GM08714 (cell line): ENCODE measurements around the gene ARHGAP22.

Experiments used
- H3K4me3 ChIP-seq: fragments of 200-500 bp; sonication (Bioruptor generic); 2 replicates; pipeline ENCODE4 v1.5.1; 2014; ENCODE audit warnings: mild to moderate bottlenecking, low read length, inconsistent platforms
- ZNF274 ChIP-seq: IDR thresholded peaks from 2 replicates; pipeline ENCODE4 v1.6.1; 2012; ENCODE audit warnings: mild to moderate bottlenecking, low read depth, low read length

Gene ARHGAP22

GRCh38 chr10:48418189-48418788, 186.6 kb downstream of the ARHGAP22 start:
- H3K4me3 ChIP-seq = no peak overlapping the region
- TF ChIP-seq ZNF274 = no peak

GRCh38 chr10:48417374-48417773, 187.5 kb downstream of the ARHGAP22 start:
- TF ChIP-seq ZNF274 = no peak

GRCh38 chr10:48416584-48417232, 188.2 kb downstream of the ARHGAP22 start:
- TF ChIP-seq ZNF274 = no peak
- H3K4me3 ChIP-seq = no peak overlapping the region

More at GRCh38 chr10:48417374-48417773, 187.5 kb downstream of the ARHGAP22 start:
- no peak overlapping the region for H3K4me3 ChIP-seq

DNA sequence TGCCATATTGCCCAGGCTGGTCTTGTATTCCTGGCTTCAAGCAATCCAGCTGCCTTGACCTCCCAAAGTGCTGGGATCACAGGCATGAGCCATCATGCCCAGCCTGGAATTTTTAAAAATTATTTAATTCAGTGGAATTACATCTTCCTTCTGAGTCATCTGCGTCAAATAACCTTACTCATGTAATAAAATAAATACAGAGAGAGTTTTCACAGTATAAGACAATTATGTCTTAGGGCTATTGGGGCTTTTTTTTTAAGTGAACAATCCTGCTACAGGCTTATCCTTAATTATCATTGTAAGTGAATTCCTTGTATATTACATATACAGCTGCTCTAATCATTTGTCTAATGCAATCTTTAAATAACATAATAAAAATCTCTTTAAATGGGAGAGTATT, 190.1 kb downstream of the ARHGAP22 start:
- no peak for TF ChIP-seq ZNF274
- no peak overlapping the region for H3K4me3 ChIP-seq

GRCh38 chr10:48414160-48414559, 190.7 kb downstream of the ARHGAP22 start:
- no peak for TF ChIP-seq ZNF274
- H3K4me3 ChIP-seq = no peak overlapping the region

DNA sequence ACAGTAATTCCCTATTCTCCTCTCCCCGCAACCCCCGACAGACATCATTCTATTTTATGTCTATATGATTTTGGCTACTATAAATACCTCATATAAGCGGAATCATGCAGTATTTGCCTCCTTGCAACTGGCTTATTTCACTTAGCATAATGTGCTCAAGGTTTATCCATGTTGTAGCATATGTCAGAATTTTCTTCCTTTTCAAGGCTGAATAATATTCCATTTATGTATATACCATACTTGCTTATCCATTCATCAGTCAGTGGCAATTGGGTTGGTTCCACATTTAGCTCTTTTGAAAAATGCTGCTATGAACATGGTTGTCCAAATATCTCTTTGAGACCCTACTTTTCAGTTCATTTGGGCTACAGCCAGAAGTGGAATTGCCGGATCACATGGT, 191.9 kb downstream of the ARHGAP22 start:
- no peak overlapping the region for H3K4me3 ChIP-seq
- no peak for TF ChIP-seq ZNF274

DNA sequence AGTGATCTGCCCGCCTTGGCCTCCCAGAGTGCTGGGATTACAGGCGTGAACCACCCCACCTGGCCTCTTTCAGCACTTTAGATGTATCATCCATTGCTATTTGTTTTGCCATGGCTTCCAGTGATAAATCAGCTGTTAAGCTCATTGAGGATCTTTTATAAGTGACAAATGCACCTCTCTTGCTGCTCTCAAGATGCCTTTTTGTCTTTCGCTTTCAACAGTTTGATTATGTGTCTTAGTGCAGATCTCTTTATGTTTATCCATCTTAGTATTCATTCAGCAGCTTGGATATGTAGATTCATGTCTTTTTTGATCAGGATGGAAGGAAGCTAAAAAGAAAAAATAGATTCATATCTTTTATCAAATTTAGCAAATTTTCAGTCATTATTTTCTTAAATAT, 192.8 kb downstream of the ARHGAP22 start:
- TF ChIP-seq ZNF274 = no peak
- no peak overlapping the region for H3K4me3 ChIP-seq

DNA sequence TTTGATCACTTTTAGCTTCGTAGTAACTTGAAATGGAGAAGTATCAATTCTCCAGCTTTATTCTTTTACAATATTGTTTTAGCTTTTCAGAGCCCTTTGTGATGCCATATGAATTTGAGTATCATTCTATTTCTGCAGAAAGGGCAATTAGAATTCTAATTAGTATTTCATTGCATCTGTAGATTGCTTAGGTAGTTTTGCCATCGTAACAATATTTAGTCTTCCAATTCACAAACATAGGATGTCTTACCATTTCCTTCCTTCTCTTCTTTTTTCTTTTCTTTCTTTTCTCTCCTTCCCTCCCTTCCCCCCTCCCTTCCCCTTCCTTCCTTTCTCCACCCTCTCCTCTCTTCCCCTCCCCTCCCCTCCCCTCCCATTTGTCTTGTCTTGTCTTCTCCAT, 193.4 kb downstream of the ARHGAP22 start:
- H3K4me3 ChIP-seq = no peak overlapping the region
- TF ChIP-seq ZNF274 = no peak

- no peak for TF ChIP-seq ZNF274
- no peak overlapping the region for H3K4me3 ChIP-seq
Observed at GRCh38 chr10:48410503-48410902, 194.4 kb downstream of the ARHGAP22 start.

GRCh38 chr10:48406658-48407057, 198.2 kb downstream of the ARHGAP22 start:
- H3K4me3 ChIP-seq = no peak overlapping the region
- no peak for TF ChIP-seq ZNF274

GRCh38 chr10:48406204-48406603, 198.7 kb downstream of the ARHGAP22 start:
- H3K4me3 ChIP-seq = no peak overlapping the region
- no peak for TF ChIP-seq ZNF274

GRCh38 chr10:48404646-48405045, 200.2 kb downstream of the ARHGAP22 start:
- H3K4me3 ChIP-seq = no peak overlapping the region
- TF ChIP-seq ZNF274 = no peak

- no peak overlapping the region for H3K4me3 ChIP-seq
Observed at GRCh38 chr10:48400850-48401220, 204.0 kb downstream of the ARHGAP22 start.

DNA sequence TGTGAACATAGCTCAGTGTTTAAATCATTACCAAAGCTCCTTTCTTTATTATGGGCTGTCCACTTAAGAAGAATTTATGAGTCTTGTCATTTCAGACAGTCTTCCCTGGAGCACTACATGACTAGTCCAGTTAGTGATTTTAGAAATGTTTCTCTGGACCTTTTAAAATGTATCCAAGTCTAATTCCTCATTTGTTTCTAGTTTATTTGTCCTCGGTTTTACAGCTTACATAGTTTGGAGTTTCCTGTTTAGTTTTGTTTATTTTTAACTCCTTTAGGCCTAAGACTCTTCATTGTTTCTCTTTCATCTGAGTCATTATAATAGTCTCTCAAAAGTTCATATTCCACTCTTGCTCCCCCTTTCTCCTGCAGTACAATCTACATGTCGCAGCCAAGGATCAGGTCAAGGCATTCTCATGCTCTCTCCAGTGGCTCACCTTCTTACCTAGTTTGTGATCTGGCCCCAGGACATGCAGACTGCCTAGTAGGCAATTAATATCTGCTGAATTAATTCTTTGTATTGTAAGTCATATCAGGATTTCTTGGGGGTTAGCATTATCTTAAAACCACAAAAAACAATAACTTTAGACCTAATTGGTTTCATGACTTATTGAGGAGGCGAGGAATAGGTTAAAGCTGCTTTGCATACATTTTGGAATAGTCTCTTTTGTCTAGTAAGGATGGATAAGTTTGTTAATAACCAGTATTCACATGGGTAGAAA, 204.6 kb downstream of the ARHGAP22 start:
- H3K4me3 ChIP-seq = no peak overlapping the region
- no peak for TF ChIP-seq ZNF274

More at GRCh38 chr10:48400850-48401220, 204.0 kb downstream of the ARHGAP22 start:
- no peak for TF ChIP-seq ZNF274

GRCh38 chr10:48399551-48399950, 205.3 kb downstream of the ARHGAP22 start:
- no peak overlapping the region for H3K4me3 ChIP-seq
- TF ChIP-seq ZNF274 = no peak

GRCh38 chr10:48399056-48399541, 205.8 kb downstream of the ARHGAP22 start:
- no peak overlapping the region for H3K4me3 ChIP-seq
- no peak for TF ChIP-seq ZNF274
